HCT116 (cell line): ENCODE data around the gene KCNQ4.

ENCODE experiments used
- POLR2A ChIP-seq: IDR thresholded peaks from 2 replicates; pipeline ENCODE4 v1.7.0; 2011; ENCODE audit warnings: borderline replicate concordance; ENCODE audit not compliant: insufficient read depth, insufficient read length; ENCODE audit errors: extremely low read depth
- TF ChIP-seq, protein P1 (sequence below), 3 experiments: fragments of 200-600 bp in 1 of 3; sonication (generic) in 1 of 3; IDR thresholded peaks in 2 of 3; conservative IDR thresholded peaks in 1 of 3; 2 replicates each; pipeline ENCODE4 v1.5.1; 2012 to 2017; ENCODE audit warnings: low read depth in 2 of 3, low read length in 2 of 3, antibody characterized with exemption in 1 of 3, borderline replicate concordance in 1 of 3, control low read depth in 1 of 3, mild to moderate bottlenecking in 1 of 3, mixed read lengths in 1 of 3, mixed run types in 1 of 3, moderate library complexity in 1 of 3; ENCODE audit not compliant: insufficient read depth in 1 of 3

DNA sequence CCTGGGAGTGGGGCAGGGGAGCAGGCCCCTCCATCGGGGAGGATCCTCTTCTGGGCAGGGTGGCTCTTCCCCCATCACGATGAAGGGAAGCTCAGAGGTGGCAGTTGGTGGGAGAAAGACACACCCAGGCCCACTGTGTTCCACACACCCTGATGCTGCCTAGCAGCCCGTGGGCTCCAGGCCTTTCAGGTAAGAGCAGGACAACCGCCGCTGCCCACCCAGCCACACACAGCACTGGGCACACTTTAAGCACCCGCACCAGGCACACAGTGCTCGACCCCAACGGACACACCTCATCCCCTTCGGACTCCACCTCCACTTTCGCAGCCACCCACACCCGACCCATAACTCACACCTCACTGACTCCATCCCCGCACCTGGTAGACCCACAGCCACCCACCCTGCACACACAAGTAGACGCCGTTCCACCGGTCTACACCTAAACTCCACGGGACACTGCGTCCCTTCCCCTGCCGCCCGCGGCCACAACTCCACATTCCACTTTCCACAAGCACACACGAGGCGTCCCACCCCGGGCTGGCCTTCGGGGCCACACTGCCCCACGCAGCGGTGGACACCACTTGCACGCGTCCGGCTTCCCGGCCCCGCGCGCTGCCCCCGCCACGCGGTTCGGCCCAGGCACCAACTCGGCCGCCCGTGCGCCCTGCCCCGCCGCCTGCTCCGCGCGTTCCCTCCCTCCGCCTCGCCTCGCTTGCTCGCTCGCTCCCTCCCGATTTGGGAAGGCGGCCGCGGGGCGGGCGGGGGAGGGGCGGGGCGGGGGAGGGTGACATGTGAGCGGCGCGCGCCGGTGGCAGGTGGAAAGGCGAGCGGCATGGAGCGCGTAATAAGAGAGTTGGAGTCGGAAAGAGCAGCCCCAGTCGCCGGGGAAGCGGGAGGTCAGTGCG lies at the start of gene KCNQ4:
- TF ChIP-seq, protein P1, sequence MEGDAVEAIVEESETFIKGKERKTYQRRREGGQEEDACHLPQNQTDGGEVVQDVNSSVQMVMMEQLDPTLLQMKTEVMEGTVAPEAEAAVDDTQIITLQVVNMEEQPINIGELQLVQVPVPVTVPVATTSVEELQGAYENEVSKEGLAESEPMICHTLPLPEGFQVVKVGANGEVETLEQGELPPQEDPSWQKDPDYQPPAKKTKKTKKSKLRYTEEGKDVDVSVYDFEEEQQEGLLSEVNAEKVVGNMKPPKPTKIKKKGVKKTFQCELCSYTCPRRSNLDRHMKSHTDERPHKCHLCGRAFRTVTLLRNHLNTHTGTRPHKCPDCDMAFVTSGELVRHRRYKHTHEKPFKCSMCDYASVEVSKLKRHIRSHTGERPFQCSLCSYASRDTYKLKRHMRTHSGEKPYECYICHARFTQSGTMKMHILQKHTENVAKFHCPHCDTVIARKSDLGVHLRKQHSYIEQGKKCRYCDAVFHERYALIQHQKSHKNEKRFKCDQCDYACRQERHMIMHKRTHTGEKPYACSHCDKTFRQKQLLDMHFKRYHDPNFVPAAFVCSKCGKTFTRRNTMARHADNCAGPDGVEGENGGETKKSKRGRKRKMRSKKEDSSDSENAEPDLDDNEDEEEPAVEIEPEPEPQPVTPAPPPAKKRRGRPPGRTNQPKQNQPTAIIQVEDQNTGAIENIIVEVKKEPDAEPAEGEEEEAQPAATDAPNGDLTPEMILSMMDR (IDR thresholded peaks at IDR 0.05 in 2 of 3, conservative IDR thresholded peaks at IDR 0.05 in 1 of 3; ENCODE audit: borderline replicate concordance in 1 of 3, insufficient read depth in 1 of 3, low read depth in 2 of 3, low read length in 2 of 3) = no peak
- TF ChIP-seq POLR2A = no peak
